GM19452 (cell line): ENCODE measurements around the gene ROCK2.
"Not testable (repeated sequence)": the region's sequence is repeated elsewhere in the genome, so short reads cannot be mapped to it uniquely, and the experiment has no call there.

Experiments
- ATAC-seq: cut with Tn5 transposase; IDR thresholded peaks from one replicate; pipeline ENCODE4 v1.9.1; 2021; ENCODE audit not compliant: unreplicated experiment

Gene ROCK2

GRCh38 chr2:11196246-11196645 lies 148.2 kb downstream of the ROCK2 start:
- ATAC-seq: no peak

GRCh38 chr2:11187731-11188130 lies 156.7 kb downstream of the ROCK2 start:
- no peak for ATAC-seq

GRCh38 chr2:11187083-11187619 lies 157.3 kb downstream of the ROCK2 start:
- ATAC-seq: no peak

GRCh38 chr2:11186145-11186544 lies 158.3 kb downstream of the ROCK2 start:
- no peak for ATAC-seq

GRCh38 chr2:11182951-11183350 lies 161.5 kb downstream of the ROCK2 start:
- no peak for ATAC-seq

GRCh38 chr2:11180653-11181052 lies 163.8 kb downstream of the ROCK2 start:
- no peak for ATAC-seq

GRCh38 chr2:11179899-11180298 lies 164.5 kb downstream of the ROCK2 start:
- no peak for ATAC-seq

- no peak for ATAC-seq
These were observed 165.2 kb downstream of the ROCK2 start for GRCh38 chr2:11179196-11179595.

GRCh38 chr2:11177871-11178690 lies 166.4 kb downstream of the ROCK2 start:
- no peak for ATAC-seq

- no peak for ATAC-seq
These were observed 169.1 kb downstream of the ROCK2 start for GRCh38 chr2:11175293-11175795.

GRCh38 chr2:11174222-11174621 lies 170.2 kb downstream of the ROCK2 start:
- ATAC-seq: no peak

- no peak for ATAC-seq
These were observed 175.1 kb downstream of the ROCK2 start for GRCh38 chr2:11169333-11169732.

- ATAC-seq: no peak
These were observed 175.9 kb downstream of the ROCK2 start for GRCh38 chr2:11168488-11168887.

GRCh38 chr2:11166476-11166875 lies 178.0 kb downstream of the ROCK2 start:
- ATAC-seq: no peak

GRCh38 chr2:11165046-11165445 lies 179.4 kb downstream of the ROCK2 start:
- not testable (repeated sequence) for ATAC-seq

GRCh38 chr2:11163439-11164317 lies 180.8 kb downstream of the ROCK2 start:
- no peak for ATAC-seq

- no peak for ATAC-seq
These were observed 182.7 kb downstream of the ROCK2 start for GRCh38 chr2:11161747-11162146.

GRCh38 chr2:11160731-11161455 lies 183.5 kb downstream of the ROCK2 start:
- peak; percentile 65 for ATAC-seq

- no peak for ATAC-seq
These were observed 184.2 kb downstream of the ROCK2 start for GRCh38 chr2:11160256-11160655.

GRCh38 chr2:11159574-11160170 lies 184.8 kb downstream of the ROCK2 start:
- no peak for ATAC-seq
